ENCODE measurements around the gene CDC42BPG.
A peak's percentile ranks its signal among the peaks of the same experiment; 100 is the strongest.

Gene CDC42BPG

DNA sequence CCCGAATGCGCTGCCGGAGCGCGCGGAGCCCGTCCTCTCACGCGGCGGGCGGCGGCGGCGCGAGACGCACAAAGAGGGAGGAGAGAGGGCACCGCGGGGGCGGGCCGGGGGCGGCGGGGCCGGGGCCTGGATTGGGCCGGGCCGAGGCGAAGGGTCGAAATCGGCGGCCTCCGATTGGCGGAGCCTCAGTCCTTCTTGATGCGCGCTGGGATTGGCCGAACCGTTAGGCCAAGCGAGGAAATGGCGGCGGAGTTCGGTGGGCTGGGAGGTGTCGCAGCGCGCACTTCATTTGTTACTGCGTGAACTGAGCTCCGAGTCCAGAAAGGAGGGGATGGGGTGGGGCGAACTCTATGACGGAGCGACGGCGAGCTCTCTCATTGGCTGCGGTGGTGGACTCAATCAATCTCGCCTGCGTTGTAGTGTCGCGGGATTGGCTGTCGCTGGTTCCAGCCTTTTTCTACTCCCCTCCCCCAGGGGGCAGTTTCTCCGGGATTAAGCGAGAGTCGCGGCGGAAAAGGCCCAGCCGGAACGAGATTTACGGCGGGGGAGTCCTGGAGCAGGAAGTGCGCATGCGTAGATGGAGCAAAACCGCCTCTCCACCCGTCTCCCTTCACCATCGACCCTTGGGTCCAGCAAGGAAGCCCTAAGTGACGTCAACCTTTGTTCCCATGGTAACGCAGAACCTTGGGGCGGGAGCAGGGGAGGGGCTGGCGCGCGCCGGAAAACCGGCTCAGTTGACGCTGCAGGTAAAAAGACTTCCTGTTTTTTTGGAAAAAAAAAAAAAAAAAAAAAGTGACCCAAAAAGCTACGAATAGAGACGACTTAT lies 65.8 kb downstream of the CDC42BPG start, which contains the start of gene SF1:
TSS of gene SF1 (minus strand) at position 70 of the 826 bp plus-strand sequence. CDS start 150 bp downstream, outside the sequence.
- Histone ChIP-seq H3K79me2 (ENCODE audit: control insufficient read depth, insufficient read depth, low read length) (peaks cover 32% of the 10 kb centered on the region), H3K4me2 (ENCODE audit: low read length) (peak within 1 kb of the TSS; percentile 66), H2BK5ac (ENCODE audit: low read length) (no peak within 1 kb of the TSS), H3K27ac (ENCODE audit: low read depth, low read length) (peak within 1 kb of the TSS; percentile 100), H3K56ac (ENCODE audit: low read length) (peak within 1 kb of the TSS; percentile 98), H4K8ac (ENCODE audit: low read depth, low read length) (peak within 1 kb of the TSS; percentile 100), H2BK120ac (ENCODE audit: low read depth, low read length) (peak within 1 kb of the TSS; percentile 100), H3K36me3 (ENCODE audit: control insufficient read depth, insufficient read depth, low read length) (peaks cover 13% of the 10 kb centered on the region), H2AK5ac (ENCODE audit: low read length) (no peak within 1 kb of the TSS), H3K4me1 (ENCODE audit: control insufficient read depth, low read depth, low read length) (no peaks in the 10 kb centered on the region), H2BK15ac (replicated peaks; ENCODE audit: low read depth) (no peak within 1 kb of the TSS), H3K27me3 (ENCODE audit: insufficient read depth, low read length, poor library complexity) (no peaks in the 10 kb centered on the region), H3K18ac (ENCODE audit: low read length) (peak within 1 kb of the TSS; percentile 100), H3K4me3 (ENCODE audit: low read length) (peak within 1 kb of the TSS; percentile 96), H3K79me1 (ENCODE audit: low read length) (peaks cover 9% of the 10 kb centered on the region), H3K23ac (ENCODE audit: low read length) (peak within 1 kb of the TSS; percentile 35), H4K5ac (ENCODE audit: low read length) (no peak within 1 kb of the TSS), H3K9ac (ENCODE audit: low read length) (peak within 1 kb of the TSS; percentile 98), H3K4ac (ENCODE audit: low read depth, low read length) (peak within 1 kb of the TSS; percentile 100)
- WGBS (ENCODE audit: extremely low coverage, insufficient coverage, low lambda C conversion rate): no CpG with 5 or more reads among the region's 80 CpGs
- DNase-seq: peak; percentile 100

DNA sequence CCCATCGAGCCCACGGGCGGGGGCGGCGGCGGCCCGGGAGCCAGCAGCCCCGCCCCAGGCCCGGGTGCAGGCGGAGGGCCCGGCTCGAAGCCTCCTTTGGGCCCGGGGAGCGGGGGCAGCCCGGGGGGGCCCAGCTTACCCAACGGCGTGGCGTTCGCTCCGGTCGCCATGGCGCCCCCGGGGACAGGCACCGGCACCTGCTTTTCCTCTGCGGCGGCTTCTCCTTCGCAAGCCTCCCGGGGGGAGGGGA lies 66.3 kb downstream of the CDC42BPG start:
- Histone ChIP-seq H3K79me1 (ENCODE audit: low read length) (peaks cover 13% of the 10 kb centered on the region), H3K9ac (ENCODE audit: low read length) (peak overlapping the region; percentile 91), H2BK5ac (ENCODE audit: low read length) (no peak overlapping the region), H3K36me3 (ENCODE audit: control insufficient read depth, insufficient read depth, low read length) (peaks cover 18% of the 10 kb centered on the region), H3K4me3 (ENCODE audit: low read length) (peak overlapping the region; percentile 79), H3K27me3 (ENCODE audit: insufficient read depth, low read length, poor library complexity) (no peaks in the 10 kb centered on the region), H3K27ac (ENCODE audit: low read depth, low read length) (peak overlapping the region; percentile 100), H3K4me2 (ENCODE audit: low read length) (no peak overlapping the region), H4K5ac (ENCODE audit: low read length) (no peak overlapping the region), H3K4me1 (ENCODE audit: control insufficient read depth, low read depth, low read length) (no peaks in the 10 kb centered on the region), H3K4ac (ENCODE audit: low read depth, low read length) (peak overlapping the region; percentile 100), H4K8ac (ENCODE audit: low read depth, low read length) (peak overlapping the region; percentile 100), H3K18ac (ENCODE audit: low read length) (peak overlapping the region; percentile 100), H2AK5ac (ENCODE audit: low read length) (no peak overlapping the region), H3K79me2 (ENCODE audit: control insufficient read depth, insufficient read depth, low read length) (peaks cover 37% of the 10 kb centered on the region), H3K23ac (ENCODE audit: low read length) (peak overlapping the region; percentile 35), H2BK120ac (ENCODE audit: low read depth, low read length) (peak overlapping the region; percentile 100), H3K56ac (ENCODE audit: low read length) (peak overlapping the region; percentile 91), H2BK15ac (replicated peaks; ENCODE audit: low read depth) (no peak overlapping the region)
- DNase-seq: no peak
- no CpG with 5 or more reads among the region's 28 CpGs for WGBS (ENCODE audit: extremely low coverage, insufficient coverage, low lambda C conversion rate)

DNA sequence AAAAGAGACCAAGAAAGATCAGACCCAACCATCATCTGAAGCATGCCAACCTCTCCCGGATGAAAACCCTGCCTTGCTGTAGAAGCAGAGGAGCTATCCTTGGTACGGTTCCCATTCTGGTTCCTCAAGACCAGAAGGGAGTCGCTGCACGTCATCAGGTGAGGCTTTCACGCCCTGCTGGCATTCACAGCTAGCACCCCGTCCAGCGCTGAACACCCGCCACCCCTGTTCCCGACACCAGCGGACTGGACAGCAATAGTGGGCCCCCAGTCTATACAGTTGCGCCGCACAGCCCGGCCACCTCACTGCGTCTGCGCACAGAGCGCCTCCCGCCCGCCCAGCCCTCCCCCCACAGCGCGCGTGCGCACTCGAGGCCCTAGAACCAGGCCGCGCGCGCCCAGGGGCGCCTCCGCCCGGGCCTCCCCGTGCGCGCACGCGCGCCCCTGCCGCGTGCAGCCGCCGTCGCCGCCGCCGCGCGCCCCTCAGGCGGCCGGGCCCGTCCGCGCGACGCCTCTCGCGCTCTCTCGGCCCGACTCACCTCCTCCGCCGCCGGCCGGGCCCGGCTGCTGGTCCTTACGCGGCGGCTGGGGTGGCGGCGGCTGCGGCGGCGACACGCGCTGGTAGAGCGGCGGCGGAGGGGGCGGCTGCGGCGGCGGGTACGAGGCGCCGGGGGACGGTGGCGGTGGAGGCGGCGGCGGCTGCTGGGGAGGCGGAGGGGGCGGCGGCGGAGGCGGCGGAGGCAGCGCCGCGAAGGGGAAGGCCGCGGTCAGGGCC lies 66.8 kb downstream of the CDC42BPG start:
- no peak overlapping the region for H2BK15ac ChIP-seq (replicated peaks; ENCODE audit: low read depth)
- peaks cover 22% of the 10 kb centered on the region for H3K36me3 ChIP-seq (ENCODE audit: control insufficient read depth, insufficient read depth, low read length)
- H3K4ac ChIP-seq (ENCODE audit: low read depth, low read length): peak overlapping the region; percentile 100
- no peak overlapping the region for H2BK5ac ChIP-seq (ENCODE audit: low read length)
- peaks cover 41% of the 10 kb centered on the region for H3K79me2 ChIP-seq (ENCODE audit: control insufficient read depth, insufficient read depth, low read length)
- H4K5ac ChIP-seq (ENCODE audit: low read length): no peak overlapping the region
- no peaks in the 10 kb centered on the region for H3K27me3 ChIP-seq (ENCODE audit: insufficient read depth, low read length, poor library complexity)
- H3K4me3 ChIP-seq (ENCODE audit: low read length): peak overlapping the region; percentile 96
- peak overlapping the region; percentile 31 for H3K23ac ChIP-seq (ENCODE audit: low read length)
- no peak overlapping the region for H2AK5ac ChIP-seq (ENCODE audit: low read length)
- H4K8ac ChIP-seq (ENCODE audit: low read depth, low read length): peak overlapping the region; percentile 100
- DNase-seq: peak; percentile 84
- peak overlapping the region; percentile 66 for H3K4me2 ChIP-seq (ENCODE audit: low read length)
- peak overlapping the region; percentile 98 for H3K9ac ChIP-seq (ENCODE audit: low read length)
- peak overlapping the region; percentile 100 for H3K27ac ChIP-seq (ENCODE audit: low read depth, low read length)
- WGBS (ENCODE audit: extremely low coverage, insufficient coverage, low lambda C conversion rate): no CpG with 5 or more reads among the region's 98 CpGs
- H3K18ac ChIP-seq (ENCODE audit: low read length): peak overlapping the region; percentile 100
- H3K79me1 ChIP-seq (ENCODE audit: low read length): peaks cover 16% of the 10 kb centered on the region
- peak overlapping the region; percentile 100 for H2BK120ac ChIP-seq (ENCODE audit: low read depth, low read length)
- H3K4me1 ChIP-seq (ENCODE audit: control insufficient read depth, low read depth, low read length): no peaks in the 10 kb centered on the region
- H3K56ac ChIP-seq (ENCODE audit: low read length): peak overlapping the region; percentile 98

DNA sequence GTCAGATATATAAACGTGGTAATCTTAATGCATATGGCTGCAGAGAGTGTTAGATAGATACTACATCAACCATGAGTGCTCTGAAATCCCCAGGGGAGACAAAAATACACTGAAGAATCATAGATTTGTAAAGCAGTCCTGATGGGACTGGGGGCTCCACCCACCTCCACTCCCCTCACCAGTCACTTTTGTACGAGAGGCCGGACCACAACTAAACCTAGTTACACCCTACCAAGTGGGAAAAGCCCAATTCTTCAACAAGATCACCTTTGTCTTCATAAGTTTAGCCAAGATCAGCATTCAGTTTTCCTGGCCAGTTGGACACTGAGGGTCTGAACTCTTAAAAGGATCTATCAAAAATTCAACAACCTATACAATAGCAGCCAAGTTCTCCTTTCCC lies 67.6 kb downstream of the CDC42BPG start:
- DNase-seq: no peak
- Histone ChIP-seq H3K79me2 (ENCODE audit: control insufficient read depth, insufficient read depth, low read length) (peaks cover 43% of the 10 kb centered on the region), H2AK5ac (ENCODE audit: low read length) (no peak overlapping the region), H2BK5ac (ENCODE audit: low read length) (no peak overlapping the region), H3K4me3 (ENCODE audit: low read length) (peak overlapping the region; percentile 96), H3K79me1 (ENCODE audit: low read length) (peaks cover 16% of the 10 kb centered on the region), H2BK15ac (replicated peaks; ENCODE audit: low read depth) (no peak overlapping the region), H3K27me3 (ENCODE audit: insufficient read depth, low read length, poor library complexity) (no peaks in the 10 kb centered on the region), H3K4me2 (ENCODE audit: low read length) (peak overlapping the region; percentile 66), H3K23ac (ENCODE audit: low read length) (no peak overlapping the region), H3K36me3 (ENCODE audit: control insufficient read depth, insufficient read depth, low read length) (peaks cover 24% of the 10 kb centered on the region), H4K8ac (ENCODE audit: low read depth, low read length) (no peak overlapping the region), H3K56ac (ENCODE audit: low read length) (peak overlapping the region; percentile 98), H3K18ac (ENCODE audit: low read length) (no peak overlapping the region), H3K4ac (ENCODE audit: low read depth, low read length) (no peak overlapping the region), H2BK120ac (ENCODE audit: low read depth, low read length) (no peak overlapping the region), H3K9ac (ENCODE audit: low read length) (peak overlapping the region; percentile 98), H3K27ac (ENCODE audit: low read depth, low read length) (no peak overlapping the region), H4K5ac (ENCODE audit: low read length) (no peak overlapping the region), H3K4me1 (ENCODE audit: control insufficient read depth, low read depth, low read length) (no peaks in the 10 kb centered on the region)
- no CpG with 5 or more reads among the region's 3 CpGs for WGBS (ENCODE audit: extremely low coverage, insufficient coverage, low lambda C conversion rate)

DNA sequence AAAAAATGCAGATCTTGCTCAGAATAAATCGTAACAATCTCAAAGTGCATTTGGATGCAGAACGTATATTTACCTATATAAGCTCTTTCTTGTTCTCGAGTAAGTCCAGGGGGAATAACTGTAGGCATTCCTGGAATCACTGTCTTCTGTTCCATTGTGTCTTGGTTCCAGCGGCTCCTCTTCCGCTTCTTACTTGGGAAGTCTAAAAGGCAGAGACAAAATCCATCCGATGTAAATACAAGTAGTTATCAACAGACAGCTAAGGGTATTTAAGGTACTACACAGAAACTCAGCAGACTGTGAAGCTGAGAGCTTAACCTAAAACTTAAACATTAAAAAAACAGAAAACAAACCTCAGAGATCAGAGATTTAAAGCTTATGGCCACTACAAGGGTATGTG lies 68.0 kb downstream of the CDC42BPG start:
- no peak for DNase-seq
- Histone ChIP-seq H3K9ac (ENCODE audit: low read length) (peak overlapping the region; percentile 98), H3K4me1 (ENCODE audit: control insufficient read depth, low read depth, low read length) (no peaks in the 10 kb centered on the region), H3K56ac (ENCODE audit: low read length) (no peak overlapping the region), H3K36me3 (ENCODE audit: control insufficient read depth, insufficient read depth, low read length) (peaks cover 25% of the 10 kb centered on the region), H3K79me2 (ENCODE audit: control insufficient read depth, insufficient read depth, low read length) (peaks cover 44% of the 10 kb centered on the region), H2BK15ac (replicated peaks; ENCODE audit: low read depth) (no peak overlapping the region), H3K27ac (ENCODE audit: low read depth, low read length) (no peak overlapping the region), H2BK5ac (ENCODE audit: low read length) (no peak overlapping the region), H3K4ac (ENCODE audit: low read depth, low read length) (no peak overlapping the region), H2AK5ac (ENCODE audit: low read length) (no peak overlapping the region), H3K79me1 (ENCODE audit: low read length) (peaks cover 17% of the 10 kb centered on the region), H3K18ac (ENCODE audit: low read length) (no peak overlapping the region), H3K4me2 (ENCODE audit: low read length) (no peak overlapping the region), H3K27me3 (ENCODE audit: insufficient read depth, low read length, poor library complexity) (no peaks in the 10 kb centered on the region), H4K8ac (ENCODE audit: low read depth, low read length) (no peak overlapping the region), H4K5ac (ENCODE audit: low read length) (no peak overlapping the region), H2BK120ac (ENCODE audit: low read depth, low read length) (no peak overlapping the region), H3K23ac (ENCODE audit: low read length) (no peak overlapping the region), H3K4me3 (ENCODE audit: low read length) (no peak overlapping the region)
- no CpG with 5 or more reads among the region's 6 CpGs for WGBS (ENCODE audit: extremely low coverage, insufficient coverage, low lambda C conversion rate)
